Activated T-cell treated with anti-CD3 and anti-CD28 coated beads, Interleukin-2, amount 50 U/mL, for 4 hours (primary cell): ENCODE measurements around the gene CREB5. TPM values are rescaled to one million over a fixed set of nuclear protein-coding genes. Genes with fewer than 3 reads are reported as not detected.
"Not testable (repeated sequence)": the region's sequence is repeated elsewhere in the genome, so short reads cannot be mapped to it uniquely, and the experiment has no call there.

Experiments
- ATAC-seq, 2 donors: fragments of 200-7000 bp; cut with Tn5 transposase; one replicate each; pipeline ENCODE4 v1.10.0; 2021
- DNase-seq: peaks from one replicate; pipeline ENCODE4 v3.0.0-alpha.2; 2020
- H3K27me3 Mint-ChIP-seq: one replicate; pipeline ENCODE4 v1.8.0; 2021; ENCODE audit warnings: low read depth, mixed read lengths
- H3K36me3 Mint-ChIP-seq: one replicate; pipeline ENCODE4 v1.8.0; 2022; ENCODE audit warnings: mixed read lengths; ENCODE audit not compliant: insufficient read depth
- H3K4me1 Mint-ChIP-seq: one replicate; pipeline ENCODE4 v1.8.0; 2021; ENCODE audit warnings: low read depth, mixed read lengths
- H3K4me3 Mint-ChIP-seq: one replicate; pipeline ENCODE4 v1.8.0; 2021; ENCODE audit warnings: mild to moderate bottlenecking, moderate library complexity, mixed read lengths
- H3K9me3 Mint-ChIP-seq: one replicate; pipeline ENCODE4 v1.8.0; 2021; ENCODE audit warnings: mixed read lengths
- total RNA-seq, 3 donors: library from RNA; stranded (reverse); gene quantifications; one replicate each; pipeline ENCODE4 v1.2.1, GENCODE V29; 2021

The CREB5 gene
- total RNA-seq, 3 donors from 2014 or later: 0.37 to 0.81 (median 0.68) TPM

- Mint-ChIP-seq H3K27me3 (no peaks in the 10 kb centered on the region), H3K4me3 (no peak overlapping the region), H3K36me3 (no peaks in the 10 kb centered on the region), H3K4me1 (no peaks in the 10 kb centered on the region), H3K9me3 (peaks cover 5% of the 10 kb centered on the region)
- DNase-seq: no peak
- ATAC-seq: no peak
Measured at GRCh38 chr7:28599411-28599810, 187.1 kb downstream of the CREB5 start.

DNA sequence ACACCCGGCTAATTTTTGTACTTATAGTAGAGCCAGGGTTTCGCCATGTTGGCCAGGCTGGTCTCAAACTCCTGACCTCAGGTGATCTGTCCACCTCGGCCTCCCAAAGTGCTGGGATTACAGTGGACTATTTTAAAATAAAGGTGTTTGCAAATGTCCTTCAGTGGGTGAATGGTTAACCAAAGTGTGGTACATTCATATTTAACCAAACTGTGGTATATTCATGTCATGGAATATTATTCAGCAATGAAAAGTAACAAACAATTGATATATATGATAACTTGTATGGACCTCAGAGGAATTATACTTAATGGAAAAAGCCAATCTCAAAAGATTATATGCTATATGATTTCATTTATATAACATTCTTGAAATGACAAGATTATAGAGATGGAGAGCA is 190.0 kb downstream of the CREB5 start:
- H3K4me3 Mint-ChIP-seq: no peak overlapping the region
- no peaks in the 10 kb centered on the region for H3K36me3 Mint-ChIP-seq
- H3K4me1 Mint-ChIP-seq: no peaks in the 10 kb centered on the region
- peaks cover 3% of the 10 kb centered on the region for H3K27me3 Mint-ChIP-seq
- DNase-seq: no peak
- peaks cover 5% of the 10 kb centered on the region for H3K9me3 Mint-ChIP-seq
- no peak for ATAC-seq

- H3K4me1 Mint-ChIP-seq: no peaks in the 10 kb centered on the region
- no peak overlapping the region for H3K4me3 Mint-ChIP-seq
- no peaks in the 10 kb centered on the region for H3K36me3 Mint-ChIP-seq
- no peak for ATAC-seq
- peaks cover 5% of the 10 kb centered on the region for H3K9me3 Mint-ChIP-seq
- no peak for DNase-seq
- H3K27me3 Mint-ChIP-seq: peaks cover 4% of the 10 kb centered on the region
Measured at GRCh38 chr7:28605427-28606085, 193.2 kb downstream of the CREB5 start.

GRCh38 chr7:28606421-28606820 is 194.1 kb downstream of the CREB5 start:
- Mint-ChIP-seq H3K36me3 (no peaks in the 10 kb centered on the region), H3K27me3 (peaks cover 7% of the 10 kb centered on the region), H3K9me3 (peaks cover 5% of the 10 kb centered on the region), H3K4me3 (no peak overlapping the region), H3K4me1 (no peaks in the 10 kb centered on the region)
- DNase-seq: no peak
- no peak for ATAC-seq

DNA sequence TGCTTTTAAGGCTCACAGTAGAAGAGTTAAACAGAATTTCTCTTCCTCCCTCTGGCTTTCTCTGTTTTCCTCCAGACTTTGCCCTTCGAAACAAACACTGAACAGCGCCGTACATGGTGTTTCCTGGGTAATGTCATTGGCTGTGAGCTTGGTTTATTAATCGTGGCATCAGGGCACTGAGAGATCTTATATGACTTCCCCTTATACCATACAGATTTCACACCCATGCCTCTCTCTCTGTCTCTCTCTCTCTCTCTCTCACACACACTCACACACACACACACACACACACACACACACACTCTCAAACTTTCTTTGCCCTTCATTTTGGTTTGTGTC is 195.5 kb downstream of the CREB5 start:
- Mint-ChIP-seq H3K36me3 (no peaks in the 10 kb centered on the region), H3K4me1 (no peaks in the 10 kb centered on the region), H3K27me3 (peaks cover 7% of the 10 kb centered on the region), H3K9me3 (no peaks in the 10 kb centered on the region), H3K4me3 (no peak overlapping the region)
- ATAC-seq (no peak), DNase-seq (no peak)

DNA sequence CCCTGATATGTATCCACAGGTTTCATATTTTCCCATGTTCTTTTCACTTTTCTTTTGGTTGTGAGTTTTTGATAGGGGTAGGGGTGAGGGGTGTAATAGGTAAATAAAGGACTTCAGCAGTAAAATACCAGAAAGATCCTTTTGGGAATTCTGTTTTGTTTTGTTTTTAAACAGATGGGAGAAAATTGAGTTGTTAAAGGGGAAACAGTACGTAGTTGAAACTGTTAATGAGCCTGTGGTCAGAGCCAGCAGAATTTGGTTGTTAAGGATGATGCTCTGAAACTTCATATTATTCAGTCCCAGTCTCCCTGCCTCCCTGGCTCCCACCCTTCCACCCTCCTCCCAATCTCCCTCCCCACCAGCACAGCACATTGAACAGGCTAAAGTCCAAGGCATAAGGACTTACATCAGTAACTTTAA is 195.9 kb downstream of the CREB5 start:
- H3K27me3 Mint-ChIP-seq: peaks cover 7% of the 10 kb centered on the region
- no peaks in the 10 kb centered on the region for H3K36me3 Mint-ChIP-seq
- DNase-seq (no peak), ATAC-seq (no peak)
- H3K4me1 Mint-ChIP-seq: no peaks in the 10 kb centered on the region
- H3K9me3 Mint-ChIP-seq: no peaks in the 10 kb centered on the region
- no peak overlapping the region for H3K4me3 Mint-ChIP-seq

DNA sequence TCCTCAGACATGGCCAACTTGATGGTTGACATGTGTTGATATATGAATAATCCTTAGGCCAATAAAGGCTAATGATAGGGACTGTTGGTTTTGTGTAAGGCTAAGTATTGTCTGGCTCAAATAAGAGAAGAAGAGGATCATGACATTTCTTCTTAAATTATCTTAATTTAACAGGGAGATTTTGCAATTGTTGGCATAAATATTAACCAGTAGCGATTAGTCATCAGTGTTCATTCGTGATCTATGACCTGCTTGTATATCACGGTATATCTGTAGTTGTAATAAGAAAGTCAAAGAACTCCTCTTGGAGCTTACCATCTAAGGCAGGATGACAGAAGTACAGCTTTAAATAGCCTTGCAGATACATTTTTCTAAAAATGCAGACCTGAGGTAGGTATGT is 196.4 kb downstream of the CREB5 start:
- Mint-ChIP-seq H3K4me1 (no peaks in the 10 kb centered on the region), H3K36me3 (no peaks in the 10 kb centered on the region), H3K9me3 (no peaks in the 10 kb centered on the region), H3K27me3 (peaks cover 7% of the 10 kb centered on the region), H3K4me3 (no peak overlapping the region)
- ATAC-seq: no peak
- no peak for DNase-seq

DNA sequence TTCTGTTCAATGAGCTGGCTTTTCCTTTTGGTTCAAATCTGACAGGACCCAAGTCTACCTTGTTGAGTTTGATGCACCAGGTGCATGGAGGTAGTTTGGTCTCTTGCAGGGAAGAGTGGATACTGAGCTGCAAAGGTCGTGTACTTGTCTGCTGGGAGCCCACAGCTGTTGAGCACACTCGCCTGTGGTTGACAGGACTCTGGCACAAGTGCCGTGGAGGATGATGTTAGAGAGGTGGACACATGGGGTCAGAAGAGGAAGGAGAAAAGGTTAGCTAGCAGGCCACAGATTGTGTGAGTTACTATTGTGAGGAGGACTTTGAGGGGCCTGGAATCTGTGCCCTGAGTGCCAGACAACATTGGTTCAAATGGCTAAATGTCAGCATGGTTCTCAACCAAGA is 197.3 kb downstream of the CREB5 start:
- H3K4me1 Mint-ChIP-seq: no peaks in the 10 kb centered on the region
- ATAC-seq: no peak
- H3K9me3 Mint-ChIP-seq: no peaks in the 10 kb centered on the region
- H3K27me3 Mint-ChIP-seq: peaks cover 7% of the 10 kb centered on the region
- no peak for DNase-seq
- no peaks in the 10 kb centered on the region for H3K36me3 Mint-ChIP-seq
- H3K4me3 Mint-ChIP-seq: no peak overlapping the region

- not testable (repeated sequence) for H3K4me1 Mint-ChIP-seq, H3K27me3 Mint-ChIP-seq, H3K4me3 Mint-ChIP-seq, ATAC-seq, H3K9me3 Mint-ChIP-seq, H3K36me3 Mint-ChIP-seq, DNase-seq
Measured at GRCh38 chr7:28611399-28611897, 199.1 kb downstream of the CREB5 start.

DNA sequence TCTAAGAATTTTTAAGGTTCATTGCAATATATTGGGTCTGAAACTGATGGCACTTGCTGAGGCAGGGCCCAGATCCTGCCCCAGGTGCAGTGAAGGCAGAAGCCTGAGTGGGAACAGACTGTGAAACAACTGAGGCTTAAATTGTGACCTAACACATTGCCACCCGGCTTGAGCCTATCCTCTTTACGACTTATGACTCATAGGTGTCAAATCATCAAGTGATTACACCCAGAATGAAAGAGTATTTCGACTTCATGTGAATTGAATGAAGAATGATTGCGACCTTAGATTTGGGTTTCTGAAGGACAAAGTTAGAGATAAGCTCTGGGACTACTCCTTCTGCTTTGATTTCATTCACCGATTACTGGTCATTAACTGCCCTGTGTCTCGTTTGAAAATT is 200.9 kb downstream of the CREB5 start:
- Mint-ChIP-seq H3K4me1 (no peaks in the 10 kb centered on the region), H3K27me3 (peaks cover 4% of the 10 kb centered on the region), H3K9me3 (no peaks in the 10 kb centered on the region), H3K4me3 (no peak overlapping the region), H3K36me3 (no peaks in the 10 kb centered on the region)
- ATAC-seq (no peak), DNase-seq (no peak)

GRCh38 chr7:28615091-28615490 is 202.8 kb downstream of the CREB5 start:
- no peaks in the 10 kb centered on the region for H3K36me3 Mint-ChIP-seq
- H3K27me3 Mint-ChIP-seq: peaks cover 4% of the 10 kb centered on the region
- no peaks in the 10 kb centered on the region for H3K4me1 Mint-ChIP-seq
- no peak overlapping the region for H3K4me3 Mint-ChIP-seq
- no peak for DNase-seq
- ATAC-seq: no peak
- H3K9me3 Mint-ChIP-seq: no peaks in the 10 kb centered on the region

DNA sequence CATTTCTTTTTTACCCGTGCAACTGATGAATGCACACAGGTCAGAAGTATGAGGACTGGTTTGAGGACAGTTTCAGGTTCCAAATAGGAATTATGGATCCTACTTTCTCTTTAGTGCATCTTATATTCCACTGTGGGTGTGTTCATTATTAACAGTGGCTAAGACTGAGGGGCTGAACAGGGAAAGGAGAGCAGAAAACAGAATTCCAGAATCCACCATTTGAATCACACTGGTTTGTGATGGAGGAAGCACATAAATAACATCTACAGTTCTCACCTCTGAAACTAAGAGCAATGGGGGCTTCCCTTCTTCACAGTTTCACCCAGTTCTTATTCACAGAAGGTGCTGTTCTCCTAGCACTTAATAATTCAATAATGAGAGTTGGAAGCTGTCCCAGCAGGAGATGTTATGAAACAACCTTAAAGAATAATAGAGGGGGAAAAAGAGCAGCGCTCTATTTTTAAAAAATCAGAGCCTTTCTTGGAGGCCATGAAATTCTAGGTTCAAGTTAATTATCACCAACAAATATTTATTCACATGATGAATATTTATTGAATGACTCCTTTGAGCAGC is 205.1 kb downstream of the CREB5 start:
- Mint-ChIP-seq H3K36me3 (no peaks in the 10 kb centered on the region), H3K9me3 (no peaks in the 10 kb centered on the region), H3K4me1 (no peaks in the 10 kb centered on the region), H3K4me3 (no peak overlapping the region), H3K27me3 (peaks cover 2% of the 10 kb centered on the region)
- ATAC-seq (no peak), DNase-seq (no peak)

DNA sequence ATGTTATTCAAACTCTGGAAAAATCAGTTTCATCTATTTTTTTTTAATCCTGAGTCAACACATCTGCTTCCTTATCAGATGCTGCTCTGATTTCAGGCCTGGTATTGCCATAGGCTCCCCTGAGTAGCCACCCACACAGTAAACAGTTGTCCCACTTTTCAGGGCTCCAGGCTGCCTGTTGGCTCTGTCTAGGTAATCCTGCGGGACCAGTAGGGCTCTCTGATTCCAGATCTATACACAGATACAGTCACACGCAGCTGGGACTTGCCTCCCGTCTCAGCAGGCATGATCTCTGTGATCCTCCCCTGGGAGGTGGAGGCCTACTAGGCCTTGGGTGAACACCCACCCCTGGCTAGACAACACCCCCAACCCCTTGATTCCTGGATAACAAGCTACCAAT is 206.1 kb downstream of the CREB5 start:
- H3K27me3 Mint-ChIP-seq: peaks cover 2% of the 10 kb centered on the region
- no peaks in the 10 kb centered on the region for H3K9me3 Mint-ChIP-seq
- H3K4me3 Mint-ChIP-seq: no peak overlapping the region
- DNase-seq (no peak), ATAC-seq (no peak)
- H3K4me1 Mint-ChIP-seq: no peaks in the 10 kb centered on the region
- no peaks in the 10 kb centered on the region for H3K36me3 Mint-ChIP-seq

GRCh38 chr7:28619256-28619655 is 206.9 kb downstream of the CREB5 start:
- Mint-ChIP-seq H3K4me3 (no peak overlapping the region), H3K9me3 (no peaks in the 10 kb centered on the region), H3K27me3 (peaks cover 2% of the 10 kb centered on the region), H3K4me1 (no peaks in the 10 kb centered on the region), H3K36me3 (no peaks in the 10 kb centered on the region)
- ATAC-seq: no peak
- DNase-seq: no peak

- no peak overlapping the region for H3K4me3 Mint-ChIP-seq
- no peaks in the 10 kb centered on the region for H3K36me3 Mint-ChIP-seq
- no peaks in the 10 kb centered on the region for H3K4me1 Mint-ChIP-seq
- H3K27me3 Mint-ChIP-seq: peaks cover 4% of the 10 kb centered on the region
- ATAC-seq: no peak
- H3K9me3 Mint-ChIP-seq: no peaks in the 10 kb centered on the region
- no peak for DNase-seq
Measured at GRCh38 chr7:28621369-28621841, 209.1 kb downstream of the CREB5 start.
